GM10847 (cell line): ENCODE results near the gene PSAP.

Experiments
- POLR2A ChIP-seq: IDR thresholded peaks from 2 replicates; pipeline ENCODE4 v1.6.1; 2011; ENCODE audit not compliant: insufficient read length; ENCODE audit errors: extremely low read depth

Gene PSAP

GRCh38 chr10:71799112-71799511 is 51.9 kb downstream of the PSAP start:
- no peak for TF ChIP-seq POLR2A

- TF ChIP-seq POLR2A = no peak
These were observed 52.8 kb downstream of the PSAP start for GRCh38 chr10:71798308-71798624.

- no peak for TF ChIP-seq POLR2A
These were observed 53.3 kb downstream of the PSAP start for GRCh38 chr10:71797533-71798307.

- TF ChIP-seq POLR2A = no peak
These were observed 54.2 kb downstream of the PSAP start for GRCh38 chr10:71796749-71797405.

- no peak for TF ChIP-seq POLR2A
These were observed 55.8 kb downstream of the PSAP start for GRCh38 chr10:71795248-71795647.

- TF ChIP-seq POLR2A = no peak
These were observed 60.2 kb downstream of the PSAP start for GRCh38 chr10:71790749-71791440.

GRCh38 chr10:71789871-71790270 is 61.2 kb downstream of the PSAP start:
- no peak for TF ChIP-seq POLR2A

GRCh38 chr10:71788954-71789353 is 62.1 kb downstream of the PSAP start:
- TF ChIP-seq POLR2A = no peak

- no peak for TF ChIP-seq POLR2A
These were observed 66.3 kb downstream of the PSAP start for GRCh38 chr10:71784679-71785272.

GRCh38 chr10:71783917-71784678 is 67.0 kb downstream of the PSAP start:
- TF ChIP-seq POLR2A = no peak

- TF ChIP-seq POLR2A = no peak
These were observed 68.0 kb downstream of the PSAP start for GRCh38 chr10:71782917-71783490.

GRCh38 chr10:71782221-71782916 is 68.7 kb downstream of the PSAP start:
- TF ChIP-seq POLR2A = no peak

GRCh38 chr10:71780719-71781118 is 70.3 kb downstream of the PSAP start:
- TF ChIP-seq POLR2A = no peak

- no peak for TF ChIP-seq POLR2A
These were observed 70.9 kb downstream of the PSAP start for GRCh38 chr10:71780156-71780555.
